Renal pelvis (tissue), 4 donors: ENCODE measurements around the gene DAB2IP. TPM values are rescaled to one million over a fixed set of nuclear protein-coding genes. Genes with fewer than 3 reads are reported as not detected.
"Not testable (repeated sequence)": the region's sequence is repeated elsewhere in the genome, so short reads cannot be mapped to it uniquely, and the experiment has no call there.

Experiments
- DNase-seq: peaks from one replicate; pipeline ENCODE4 v3.0.0-alpha.2; 2013
- polyA plus RNA-seq, 3 donors: library from polyadenylated mRNA; unstranded; fragments of 120-200 nt; gene quantifications; one replicate each; pipeline ENCODE4 v1.2.1, GENCODE V29; 2013; ENCODE audit not compliant: insufficient read length in 3 of 3

DAB2IP gene
- polyA plus RNA-seq, 3 donors = 40.0 to 49.1 (median 48.2) TPM

DNA sequence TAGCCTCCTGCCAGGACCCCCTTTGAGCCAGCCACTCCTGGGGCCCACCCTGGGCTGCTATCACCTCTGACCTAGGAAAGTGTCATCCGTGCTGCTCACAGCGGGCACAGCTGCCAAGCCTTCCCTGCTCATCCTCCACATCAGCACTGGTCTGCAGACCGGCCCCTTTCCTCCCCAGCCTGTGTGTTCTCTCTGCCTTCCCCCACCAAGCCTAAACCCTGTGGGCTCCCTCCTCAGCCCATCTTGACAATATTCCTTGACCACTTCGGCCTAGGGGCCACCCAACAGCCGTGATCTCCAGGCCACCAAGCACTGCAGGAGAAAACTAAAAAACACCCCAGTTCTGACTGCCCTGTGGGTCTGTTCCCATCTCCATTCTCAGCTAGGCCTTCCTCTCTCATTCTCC is 135.1 kb downstream of the DAB2IP start:
- no peak for DNase-seq

DNA sequence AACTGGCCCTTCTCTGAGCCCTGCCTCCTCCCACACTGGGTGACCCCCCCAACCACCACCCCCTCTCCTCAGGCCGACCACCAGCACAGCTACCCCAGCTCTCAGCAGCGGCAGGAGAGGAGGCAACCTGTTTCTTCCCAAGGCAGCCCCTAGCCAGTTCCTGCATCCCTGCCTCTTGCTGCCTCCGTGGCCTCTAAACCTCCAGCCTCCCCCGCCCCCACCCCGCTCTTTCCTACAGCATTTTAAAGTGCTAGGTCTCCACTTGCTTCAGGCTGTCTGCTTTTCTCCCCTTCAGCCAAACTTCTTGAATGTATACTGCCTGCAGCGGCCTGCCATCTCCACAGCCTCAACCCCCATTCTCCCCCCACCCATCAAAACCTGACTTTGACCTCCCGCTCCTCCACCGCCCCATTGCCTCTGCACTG is 135.6 kb downstream of the DAB2IP start:
- DNase-seq = no peak

DNA sequence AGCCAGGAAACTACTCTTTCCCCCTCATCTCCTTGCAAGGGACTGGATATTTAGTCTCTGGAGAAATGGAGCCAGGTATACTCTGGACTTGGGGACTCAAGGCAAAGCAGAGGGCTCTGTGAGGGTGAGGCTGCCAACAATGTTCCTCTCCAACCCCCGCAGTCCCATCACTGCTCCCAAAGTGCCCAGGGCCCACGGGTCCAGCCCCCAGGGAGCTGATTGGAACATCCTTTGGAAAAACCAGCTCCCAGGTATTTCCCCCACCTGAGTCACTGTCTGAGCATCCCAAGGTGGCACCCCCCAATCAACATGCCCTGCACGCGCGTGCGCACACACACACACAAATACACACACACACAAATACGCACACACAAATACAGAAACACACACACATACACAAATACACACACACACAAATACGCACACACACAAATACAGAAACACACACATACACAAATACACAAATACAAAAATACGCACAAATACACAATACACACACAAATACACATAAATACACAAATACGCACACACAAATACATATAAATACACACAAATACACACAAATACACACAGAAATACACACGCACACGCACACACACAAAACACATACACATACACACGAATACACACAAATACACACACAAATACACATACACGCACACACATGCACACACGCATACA is 137.4 kb downstream of the DAB2IP start:
- DNase-seq = no peak

- no peak for DNase-seq
Observed at GRCh38 chr9:121790841-121791240, 139.4 kb downstream of the DAB2IP start.

DNA sequence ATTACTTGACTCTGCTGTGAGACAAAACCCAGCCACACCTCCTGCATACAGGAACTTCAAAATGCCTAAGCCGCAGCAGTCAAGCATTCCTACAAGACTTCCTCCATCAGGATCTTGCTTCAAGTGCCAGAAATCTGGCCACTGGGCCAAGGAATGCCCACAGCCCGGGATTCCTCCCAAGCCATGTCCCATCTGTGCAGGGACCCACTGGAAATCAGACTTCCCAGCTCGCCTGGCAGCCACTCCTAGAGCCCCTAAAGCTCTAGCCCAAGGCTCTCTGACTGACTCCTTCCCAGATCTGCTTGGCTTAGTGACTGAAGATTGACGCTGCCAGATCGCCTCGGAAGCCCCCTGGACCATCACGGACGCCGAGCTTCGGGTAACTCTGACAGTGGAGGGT is 141.0 kb downstream of the DAB2IP start:
- not testable (repeated sequence) for DNase-seq

GRCh38 chr9:121794334-121794733 is 142.9 kb downstream of the DAB2IP start:
- DNase-seq = not testable (repeated sequence)

- peak; percentile 75 for DNase-seq
Observed at GRCh38 chr9:121797081-121797480, 145.6 kb downstream of the DAB2IP start.

DNA sequence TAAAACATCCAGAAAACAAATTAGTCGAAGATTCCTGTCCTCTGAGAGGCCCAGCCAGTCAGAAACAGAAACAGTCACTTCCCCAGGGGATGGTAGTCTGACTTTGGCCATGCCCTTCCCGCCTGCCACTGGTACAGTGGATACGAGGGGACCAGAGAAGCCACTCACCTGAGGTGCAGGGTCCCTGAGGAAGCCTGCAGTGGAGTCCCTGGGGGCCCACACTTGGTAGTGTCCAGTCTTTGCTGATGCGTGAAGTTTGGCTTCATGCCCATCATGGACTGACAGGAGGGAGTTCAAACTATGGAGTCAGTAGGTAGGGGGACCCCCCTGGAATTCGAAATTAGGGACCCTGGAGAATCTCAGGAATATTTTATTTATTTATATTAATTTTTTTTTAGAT is 147.5 kb downstream of the DAB2IP start:
- no peak for DNase-seq

GRCh38 chr9:121800376-121800775 is 148.9 kb downstream of the DAB2IP start:
- no peak for DNase-seq

GRCh38 chr9:121801579-121801978 is 150.1 kb downstream of the DAB2IP start:
- DNase-seq = no peak

GRCh38 chr9:121802753-121803152 is 151.3 kb downstream of the DAB2IP start:
- DNase-seq = no peak

DNA sequence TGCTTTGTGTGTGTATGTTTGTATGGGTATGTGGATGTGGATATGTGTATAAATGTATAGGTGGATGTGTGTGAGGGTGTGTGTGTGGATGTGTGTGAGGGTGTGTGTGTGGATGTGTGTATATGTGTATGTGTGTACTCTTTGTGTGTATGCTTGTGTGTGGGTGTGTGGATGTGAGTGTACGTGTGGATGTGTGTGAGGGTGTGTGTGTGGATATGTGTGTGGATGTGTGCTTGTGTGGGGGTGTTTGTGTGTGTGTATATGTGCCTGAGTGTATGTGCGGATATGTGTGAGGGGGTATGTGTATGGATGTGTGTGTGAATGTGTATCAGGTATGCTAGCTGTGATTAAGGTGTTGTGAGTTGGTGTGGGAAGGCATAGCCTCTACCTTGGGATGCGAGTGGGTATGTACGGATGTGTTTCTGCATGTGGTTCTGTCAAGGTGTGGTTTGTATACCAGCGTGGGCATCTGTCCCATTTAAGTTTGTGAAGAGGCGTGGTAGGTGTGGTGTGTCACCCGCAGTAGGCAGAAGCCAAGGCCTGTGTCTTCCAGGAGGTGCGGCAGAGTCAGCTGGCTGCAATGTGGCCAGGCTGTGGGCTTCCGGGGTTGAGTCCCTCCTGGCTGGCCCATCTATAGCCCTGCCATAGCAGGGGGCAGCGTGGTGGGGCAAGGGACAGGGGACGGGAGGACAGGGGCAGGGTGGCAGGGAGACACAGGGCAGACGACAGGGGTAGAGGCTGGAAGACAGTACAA is 155.8 kb downstream of the DAB2IP start:
- DNase-seq = no peak

DNA sequence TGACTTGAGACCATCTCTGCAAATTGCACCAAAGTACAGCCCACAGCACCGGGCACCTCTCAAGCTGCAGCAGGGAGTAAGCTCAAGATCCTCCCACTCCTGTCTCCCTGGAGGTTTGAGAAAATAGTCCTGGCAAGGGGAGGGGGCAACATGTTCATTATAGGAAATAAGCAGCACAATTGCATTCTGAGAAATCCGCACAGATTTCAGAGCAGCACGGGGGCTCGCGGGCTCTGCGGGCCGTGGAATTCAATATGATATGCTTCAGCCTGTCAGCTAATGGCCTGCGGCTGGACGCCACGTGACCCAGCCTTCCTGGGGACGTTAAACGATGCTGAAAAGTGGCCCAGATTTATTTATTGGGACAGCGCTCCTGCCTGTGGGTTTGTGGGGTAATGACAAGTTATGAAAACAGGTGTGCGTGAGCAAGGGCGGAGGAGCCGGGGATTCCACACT is 156.4 kb downstream of the DAB2IP start:
- peak; percentile 42 for DNase-seq

GRCh38 chr9:121808781-121809180 is 157.3 kb downstream of the DAB2IP start:
- no peak for DNase-seq

DNA sequence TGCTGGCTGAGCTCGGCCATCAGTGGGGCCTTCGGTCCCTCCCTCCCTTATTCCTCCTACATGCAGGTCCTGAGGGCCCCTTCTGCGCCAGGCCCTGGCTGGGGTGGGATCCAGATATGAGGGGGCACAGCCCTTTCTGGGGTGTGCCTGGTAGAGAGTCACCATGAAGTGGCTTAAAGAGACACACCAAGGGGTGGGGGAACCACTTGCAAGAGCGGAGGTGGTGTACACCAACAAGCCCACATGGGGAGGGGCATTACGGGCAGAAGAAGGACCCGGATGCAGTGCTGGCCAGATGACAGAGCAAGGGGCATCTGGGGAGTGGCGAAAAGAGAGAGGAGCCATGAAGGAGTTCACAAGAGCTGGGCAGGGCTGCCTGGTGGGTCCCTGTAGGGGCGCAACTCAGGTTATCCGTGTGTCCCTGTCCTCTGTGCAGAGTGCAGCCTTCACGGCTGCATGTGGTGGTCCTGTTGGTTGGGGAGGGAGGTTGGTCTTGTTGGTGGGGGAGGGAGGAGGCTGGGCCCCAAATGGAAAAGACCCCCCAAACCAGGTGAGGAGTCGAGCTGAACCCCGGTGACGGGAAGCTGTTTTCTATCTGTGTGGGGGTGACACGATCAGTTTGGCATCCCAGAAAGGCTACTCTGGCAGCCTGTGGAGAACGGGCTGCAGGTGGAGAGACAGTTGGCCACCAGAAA is 158.1 kb downstream of the DAB2IP start:
- no peak for DNase-seq

DNA sequence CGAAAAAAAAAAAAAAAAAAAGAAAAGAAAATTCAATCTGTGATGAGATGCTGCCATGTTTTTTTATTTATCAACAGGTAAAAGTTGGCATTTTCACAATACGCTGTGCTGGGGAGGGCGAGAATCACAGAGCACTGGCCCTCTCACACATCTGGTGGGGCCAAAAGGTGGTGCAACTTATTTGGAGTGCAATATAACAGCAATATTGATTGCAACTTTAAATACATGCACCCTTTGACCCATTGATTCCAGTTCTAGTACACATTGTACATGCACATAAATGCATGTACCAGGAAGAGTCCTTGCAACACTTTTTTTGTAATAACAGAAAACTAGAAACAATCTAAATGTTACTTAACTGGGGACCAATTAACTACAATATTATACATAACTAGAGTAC is 159.1 kb downstream of the DAB2IP start:
- no peak for DNase-seq

DNA sequence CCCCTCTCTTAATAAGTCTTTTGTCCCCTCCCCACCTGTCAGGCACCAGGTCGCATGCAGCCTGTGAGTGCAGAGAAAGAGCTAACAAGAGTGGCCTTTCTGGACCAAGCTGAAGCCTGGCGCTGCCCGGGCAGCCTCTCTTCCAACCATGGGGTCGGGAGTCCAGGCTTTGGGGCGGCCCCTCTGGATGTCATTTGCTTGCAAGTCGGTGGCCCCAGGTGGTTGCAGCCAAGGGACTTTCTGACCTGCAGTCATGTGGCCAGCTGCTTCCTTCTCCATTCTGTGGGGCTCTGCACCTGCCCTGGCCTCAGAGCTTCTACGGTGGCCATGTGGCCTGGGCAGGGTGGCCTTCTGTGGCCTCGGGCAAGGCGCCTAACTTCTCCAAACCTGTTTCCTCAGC is 159.7 kb downstream of the DAB2IP start:
- no peak for DNase-seq

DNA sequence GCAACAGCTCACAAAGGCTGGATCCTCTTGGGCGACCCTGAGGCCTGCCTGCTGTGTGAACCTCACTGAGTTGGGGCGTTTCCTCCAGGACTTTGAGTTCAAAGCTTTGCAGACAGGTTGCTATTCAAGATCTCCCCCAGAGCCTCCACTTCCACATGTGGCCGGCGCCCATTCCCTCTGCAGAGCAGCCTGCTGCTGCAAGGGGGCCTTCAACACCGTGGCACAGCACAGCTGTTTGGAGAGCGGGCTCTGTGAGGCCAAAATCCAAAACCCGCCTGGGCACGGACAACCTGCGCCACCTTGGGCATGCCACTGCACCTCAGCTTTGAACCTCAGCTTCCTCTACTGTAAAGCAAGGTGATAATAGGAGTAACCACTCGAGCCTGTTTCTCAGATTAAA is 160.3 kb downstream of the DAB2IP start:
- no peak for DNase-seq

DNA sequence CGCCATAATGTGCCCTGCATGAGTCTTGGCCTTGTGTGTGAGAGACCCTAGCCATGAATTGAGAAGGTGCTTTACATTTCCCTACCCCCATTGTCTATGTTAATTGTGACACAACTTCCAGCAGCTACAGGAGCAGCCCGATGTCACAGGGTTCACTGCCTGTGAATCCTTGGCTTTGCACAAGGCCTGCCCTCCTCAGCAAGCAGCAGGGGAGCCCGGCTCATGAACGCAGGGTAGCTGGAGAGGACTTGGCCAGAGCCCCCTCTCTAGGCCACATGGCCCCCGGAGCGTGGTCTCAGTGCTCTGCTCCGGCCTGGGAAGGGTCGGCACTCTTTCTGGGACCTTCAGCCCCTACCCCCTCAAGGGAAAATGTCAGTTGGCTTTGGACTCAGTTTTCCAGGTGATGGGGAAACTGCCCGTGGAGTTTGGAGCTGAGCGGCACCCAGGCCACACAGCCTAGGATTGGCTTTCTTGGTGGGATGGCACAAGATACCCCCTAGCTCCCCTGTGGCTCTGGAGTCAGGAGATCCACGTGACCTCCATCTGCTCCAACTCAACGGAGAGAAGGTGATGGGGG is 160.8 kb downstream of the DAB2IP start:
- DNase-seq = no peak

DNA sequence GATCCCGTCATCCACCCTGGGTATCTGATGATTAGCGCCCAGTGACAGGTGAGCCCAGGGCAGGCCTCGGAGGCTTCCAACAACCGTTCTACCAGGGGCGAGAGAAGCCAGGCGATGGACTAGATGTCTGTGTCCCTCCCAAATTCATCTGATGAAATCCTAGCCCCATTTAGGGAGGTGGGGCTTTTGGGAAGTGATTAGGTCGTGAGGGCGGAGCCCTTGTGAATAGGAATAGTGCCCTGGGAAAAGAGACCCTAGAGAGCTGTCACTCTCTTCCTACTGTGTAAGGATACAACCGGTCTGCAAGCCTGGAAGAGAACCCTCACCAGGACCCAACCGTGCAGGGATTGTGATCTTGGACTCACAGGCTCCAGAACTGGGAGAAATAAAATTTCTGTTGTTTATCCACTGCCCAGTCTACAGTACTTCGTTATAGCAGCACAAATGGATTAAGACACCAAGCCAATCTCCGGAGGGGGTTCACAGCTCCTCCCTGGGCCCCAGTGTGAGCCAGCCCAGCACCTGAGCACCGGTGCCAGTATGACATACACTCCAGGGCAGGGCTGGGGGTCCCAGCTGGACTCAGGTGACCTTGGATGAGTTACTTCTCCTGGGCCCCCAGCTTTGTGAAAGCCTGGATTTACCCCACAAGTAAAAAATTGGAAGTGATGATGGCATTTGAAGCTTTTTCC is 162.2 kb downstream of the DAB2IP start:
- no peak for DNase-seq

- no peak for DNase-seq
Observed at GRCh38 chr9:121814594-121814993, 163.2 kb downstream of the DAB2IP start.

- no peak for DNase-seq
Observed at GRCh38 chr9:121815084-121815483, 163.7 kb downstream of the DAB2IP start.
